Endothelial cell of umbilical vein (primary cell): ENCODE measurements around the gene KIF6. TPM values are rescaled to one million over a fixed set of nuclear protein-coding genes. Genes with fewer than 3 reads are reported as not detected.
"Not testable (repeated sequence)": the region's sequence is repeated elsewhere in the genome, so short reads cannot be mapped to it uniquely, and the experiment has no call there.

ENCODE experiments used
- BruUV-seq: library from RNA; stranded (reverse); fragments of 400-500 nt; replicated peaks from 2 replicates; lab custom pipeline; 2021; lab: Mats Ljungman, UMichigan
- CTCF ChIA-PET: fragments of 300-600, 350-600 bp; sonication (Branson Sonifier 250); formaldehyde crosslinking; loops from one replicate; lab custom pipeline; 2021; ENCODE audit warnings: antibody characterized with exemption, inconsistent platforms; lab: Charles Lee
- POLR2A ChIA-PET: fragments of 300-600, 350-600 bp; sonication (Branson Sonifier 250); formaldehyde crosslinking; loops from one replicate; lab custom pipeline; 2021; ENCODE audit warnings: antibody characterized with exemption, inconsistent platforms; lab: Charles Lee
- DNase-seq: peaks from one replicate; pipeline ENCODE4 v3.0.0-alpha.2; 2011; ENCODE audit warnings: low read depth, low spot score
- FAIRE-seq: peaks from 2 replicates; lab custom pipeline; 2011; peaks lifted over from hg19 to GRCh38; lab: Jason Lieb, UNC
- H2AFZ ChIP-seq: 2 replicates; pipeline ENCODE4 v1.6.0; 2012; ENCODE audit warnings: low read depth, low read length, control low read depth, inconsistent platforms
- H3K27ac ChIP-seq: 2 replicates; pipeline ENCODE4 v1.5.1; 2011; ENCODE audit warnings: low read depth, mild to moderate bottlenecking, control low read depth, low read length, moderate library complexity; ENCODE audit not compliant: insufficient read depth
- H3K27me3 ChIP-seq, 2 experiments: 2 replicates each; pipeline versions ENCODE4 v1.6.0 to v1.6.1; 2011; ENCODE audit warnings: low read length in 2 of 2, mixed read lengths in 1 of 2; ENCODE audit not compliant: control insufficient read depth in 2 of 2, insufficient read depth in 2 of 2
- H3K36me3 ChIP-seq, 2 experiments: 2 replicates in 1 of 2; 3 replicates in 1 of 2; pipeline ENCODE4 v1.5.1; 2011; ENCODE audit warnings: low read length in 2 of 2, mild to moderate bottlenecking in 1 of 2, moderate library complexity in 1 of 2; ENCODE audit not compliant: control insufficient read depth in 2 of 2, insufficient read depth in 2 of 2; ENCODE audit errors: extremely low read depth in 1 of 2
- H3K4me1 ChIP-seq: 3 replicates; pipeline ENCODE4 v1.5.1; 2011; ENCODE audit warnings: mild to moderate bottlenecking, low read length; ENCODE audit not compliant: control insufficient read depth, insufficient read depth; ENCODE audit errors: extremely low read depth
- H3K4me2 ChIP-seq: 2 replicates; pipeline ENCODE4 v1.6.1; 2011; ENCODE audit warnings: low read length, control low read depth, mixed read lengths; ENCODE audit not compliant: insufficient read depth
- H3K4me3 ChIP-seq, 3 experiments: fragments of 200-600 bp in 1 of 3; sonication (generic), shearing (Covaris generic) in 1 of 3; replicated peaks in 1 of 3; 2 replicates each; pipeline ENCODE4 v1.5.1; 2011 to 2016; ENCODE audit warnings: control low read depth in 3 of 3, low read length in 3 of 3, mild to moderate bottlenecking in 2 of 3, inconsistent platforms in 1 of 3, low read depth in 1 of 3, moderate library complexity in 1 of 3; ENCODE audit not compliant: insufficient read depth in 1 of 3
- H3K79me2 ChIP-seq: 2 replicates; pipeline ENCODE4 v1.6.0; 2012; ENCODE audit warnings: low read length, inconsistent platforms; ENCODE audit not compliant: control insufficient read depth, insufficient read depth
- H3K9ac ChIP-seq: replicated peaks from 2 replicates; pipeline ENCODE3; 2011; ENCODE audit warnings: low read length, control low read depth; ENCODE audit not compliant: insufficient read depth; ENCODE audit errors: extremely low read depth
- H3K9me1 ChIP-seq: replicated peaks from 3 replicates; pipeline ENCODE4 v1.6.0; 2011; ENCODE audit warnings: mild to moderate bottlenecking, low read length; ENCODE audit not compliant: control insufficient read depth, insufficient read depth; ENCODE audit errors: extremely low read depth
- H3K9me3 ChIP-seq: replicated peaks from 2 replicates; pipeline ENCODE4 v1.5.1; 2012; ENCODE audit warnings: low read length, inconsistent platforms; ENCODE audit not compliant: control insufficient read depth, insufficient read depth
- H4K20me1 ChIP-seq: replicated peaks from 2 replicates; pipeline ENCODE3; 2011; ENCODE audit warnings: mild to moderate bottlenecking, low read length; ENCODE audit not compliant: control insufficient read depth, insufficient read depth; ENCODE audit errors: extremely low read depth
- FOS ChIP-seq: IDR thresholded peaks from 2 replicates; pipeline ENCODE4 v1.6.1; 2011; ENCODE audit warnings: mild to moderate bottlenecking, low read length, moderate library complexity, borderline replicate concordance; ENCODE audit not compliant: insufficient read depth
- GATA2 ChIP-seq: IDR thresholded peaks from 2 replicates; pipeline ENCODE4 v1.7.0; 2011; ENCODE audit warnings: low read depth, mild to moderate bottlenecking, moderate library complexity, mixed read lengths, low read length; ENCODE audit not compliant: insufficient read length, insufficient read depth
- dilution Hi-C: fragments of 300-500 bp; cut with MboI; formaldehyde crosslinking; loops from one replicate; pipeline ENCODE4 v1.15.0; 2019; ENCODE audit warnings: low sequenced_read_pairs; ENCODE audit not compliant: extremely low pct_ligation_motif_present
- intact Hi-C: fragments of 100-400 bp; cut with micrococcal nuclease; formaldehyde crosslinking; loops from one replicate; pipeline ENCODE4 v1.10.0; 2022
- polyA plus RNA-seq, 4 experiments: library from polyadenylated mRNA; depleted of rRNA in 3 of 4; stranded (reverse) in 3 of 4; unstranded in 1 of 4; fragments of >200 nt; gene quantifications; 2 replicates each; pipeline versions ENCODE4 v1.2.1 to v1.2.3, GENCODE V29; 2011 to 2012; ENCODE audit warnings: missing spikeins in 1 of 4
- total RNA-seq: library from RNA; stranded (reverse); gene quantifications from 2 replicates; pipeline ENCODE4 v1.2.3, GENCODE V29; 2021

KIF6 gene
- total and polyA plus RNA-seq, 2 donors (not counting 3 experiments of a cell fraction or from before 2014, with no cell fraction given): not detected

GRCh38 chr6:39678914-39679313, 46.3 kb downstream of the KIF6 start:
- Histone ChIP-seq H3K27ac (no peak overlapping the region), H3K9me1 (no peaks in the 10 kb centered on the region), H4K20me1 (no peaks in the 10 kb centered on the region), H3K4me1 (no peaks in the 10 kb centered on the region), H3K9me3 (no peaks in the 10 kb centered on the region), H3K79me2 (no peaks in the 10 kb centered on the region), H2AFZ (no peak overlapping the region), H3K4me2 (no peak overlapping the region), H3K4me3 (no peak overlapping the region), H3K27me3 (no peaks in the 10 kb centered on the region), H3K36me3 (no peaks in the 10 kb centered on the region), H3K9ac (no peak overlapping the region)
- ChIA-PET POLR2A (no interaction called here), CTCF (no interaction called here)
- intact Hi-C loops (no loop called here), dilution Hi-C loops (no loop called here)
- FAIRE-seq (no peak), DNase-seq (no peak)
- BruUV-seq: no TSS peak
- TF ChIP-seq FOS: no peak
- no peak for TF ChIP-seq GATA2

- H3K4me2 ChIP-seq, POLR2A ChIA-PET, H3K27ac ChIP-seq, H4K20me1 ChIP-seq, H3K79me2 ChIP-seq, H3K27me3 ChIP-seq, H2AFZ ChIP-seq, BruUV-seq, H3K4me1 ChIP-seq, FAIRE-seq, intact Hi-C loops, H3K36me3 ChIP-seq, CTCF ChIA-PET, DNase-seq, H3K9me1 ChIP-seq, H3K9ac ChIP-seq, dilution Hi-C loops, H3K4me3 ChIP-seq, H3K9me3 ChIP-seq: not testable (repeated sequence)
These were observed 47.9 kb downstream of the KIF6 start for GRCh38 chr6:39677318-39677717.
